Right lobe of liver (tissue), 4 donors: ENCODE results near the gene CYP2U1.

Source experiments
- POLR2A ChIP-seq: fragments of 450-650 bp; IDR thresholded peaks from one replicate; pipeline ENCODE4 v1.6.1; 2017; ENCODE audit warnings: antibody characterized with exemption, mild to moderate bottlenecking
- TF ChIP-seq, protein P1 (sequence below), 4 donors: fragments of 200-600 bp in 3 of 4; fragments of 450-650 bp in 1 of 4; IDR thresholded peaks; one replicate each; pipeline versions ENCODE4 v1.5.1 to v1.8.0; 2016 to 2022; ENCODE audit warnings: antibody characterized with exemption in 4 of 4, mild to moderate bottlenecking in 2 of 4
- donor health status: DM: no; HTN: no; CAD: no.
- donor health status: DM: no; HTN: no; CAD: no.
- donor health status: DM: no; HTN: yes; CAD: no.

DNA sequence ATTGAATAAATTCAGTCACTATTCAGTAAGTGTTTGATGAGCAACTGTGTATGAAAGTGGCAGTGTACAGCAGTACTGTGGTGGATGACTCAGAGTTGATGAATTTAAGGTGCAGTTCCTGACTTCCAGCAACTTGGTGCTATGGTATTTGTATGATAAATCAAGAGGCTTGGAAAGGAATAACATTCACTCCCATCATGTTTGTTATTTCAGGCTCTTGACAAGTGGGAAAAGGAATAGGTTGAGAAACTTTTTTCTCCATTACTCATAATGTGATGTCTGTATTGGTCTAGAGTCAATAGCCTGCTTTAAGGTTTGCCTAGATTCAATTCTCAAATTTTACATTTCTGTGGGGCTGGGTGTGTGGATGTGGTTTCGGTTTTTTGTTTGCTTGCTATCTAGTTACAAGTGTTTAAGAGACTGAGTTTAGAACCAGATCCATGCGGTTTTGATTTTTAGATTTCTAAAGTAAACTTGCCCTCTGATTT lies 35.1 kb upstream of the CYP2U1 start:
- TF ChIP-seq, protein P1, sequence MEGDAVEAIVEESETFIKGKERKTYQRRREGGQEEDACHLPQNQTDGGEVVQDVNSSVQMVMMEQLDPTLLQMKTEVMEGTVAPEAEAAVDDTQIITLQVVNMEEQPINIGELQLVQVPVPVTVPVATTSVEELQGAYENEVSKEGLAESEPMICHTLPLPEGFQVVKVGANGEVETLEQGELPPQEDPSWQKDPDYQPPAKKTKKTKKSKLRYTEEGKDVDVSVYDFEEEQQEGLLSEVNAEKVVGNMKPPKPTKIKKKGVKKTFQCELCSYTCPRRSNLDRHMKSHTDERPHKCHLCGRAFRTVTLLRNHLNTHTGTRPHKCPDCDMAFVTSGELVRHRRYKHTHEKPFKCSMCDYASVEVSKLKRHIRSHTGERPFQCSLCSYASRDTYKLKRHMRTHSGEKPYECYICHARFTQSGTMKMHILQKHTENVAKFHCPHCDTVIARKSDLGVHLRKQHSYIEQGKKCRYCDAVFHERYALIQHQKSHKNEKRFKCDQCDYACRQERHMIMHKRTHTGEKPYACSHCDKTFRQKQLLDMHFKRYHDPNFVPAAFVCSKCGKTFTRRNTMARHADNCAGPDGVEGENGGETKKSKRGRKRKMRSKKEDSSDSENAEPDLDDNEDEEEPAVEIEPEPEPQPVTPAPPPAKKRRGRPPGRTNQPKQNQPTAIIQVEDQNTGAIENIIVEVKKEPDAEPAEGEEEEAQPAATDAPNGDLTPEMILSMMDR (IDR thresholded peaks at IDR 0.05) = no peak
- no peak for TF ChIP-seq POLR2A
